Activated effector memory CD4-positive, alpha-beta T cell treated with anti-CD3 and anti-CD28 coated beads, Interleukin-2, amount 50 U/mL, for 16 hours (primary cell): ENCODE data around the gene SIRPB2.

Experiments
- DNase-seq: peaks from one replicate; pipeline ENCODE4 v3.0.0-alpha.2; 2020

Gene SIRPB2

DNA sequence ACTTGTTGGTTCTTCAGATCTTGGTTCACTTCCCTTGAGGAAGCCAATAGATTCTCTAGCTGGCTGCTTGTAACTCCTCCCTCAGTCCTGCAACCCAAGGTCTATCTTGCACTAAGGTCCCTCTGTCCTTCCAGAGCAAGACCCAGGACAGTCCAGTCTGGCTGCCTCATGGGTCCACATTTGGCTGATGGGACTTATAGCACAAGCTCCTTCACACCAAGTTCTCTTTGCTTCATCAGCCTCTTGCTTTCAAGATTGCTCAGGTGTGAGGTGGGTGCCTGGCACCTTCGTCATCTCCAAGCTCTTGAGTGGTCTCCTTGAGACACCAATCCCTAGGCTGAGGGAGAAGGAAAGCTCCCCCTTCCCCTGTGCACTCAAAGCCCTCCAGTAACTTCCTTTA lies 52.9 kb downstream of the SIRPB2 start:
- DNase-seq = no peak

DNA sequence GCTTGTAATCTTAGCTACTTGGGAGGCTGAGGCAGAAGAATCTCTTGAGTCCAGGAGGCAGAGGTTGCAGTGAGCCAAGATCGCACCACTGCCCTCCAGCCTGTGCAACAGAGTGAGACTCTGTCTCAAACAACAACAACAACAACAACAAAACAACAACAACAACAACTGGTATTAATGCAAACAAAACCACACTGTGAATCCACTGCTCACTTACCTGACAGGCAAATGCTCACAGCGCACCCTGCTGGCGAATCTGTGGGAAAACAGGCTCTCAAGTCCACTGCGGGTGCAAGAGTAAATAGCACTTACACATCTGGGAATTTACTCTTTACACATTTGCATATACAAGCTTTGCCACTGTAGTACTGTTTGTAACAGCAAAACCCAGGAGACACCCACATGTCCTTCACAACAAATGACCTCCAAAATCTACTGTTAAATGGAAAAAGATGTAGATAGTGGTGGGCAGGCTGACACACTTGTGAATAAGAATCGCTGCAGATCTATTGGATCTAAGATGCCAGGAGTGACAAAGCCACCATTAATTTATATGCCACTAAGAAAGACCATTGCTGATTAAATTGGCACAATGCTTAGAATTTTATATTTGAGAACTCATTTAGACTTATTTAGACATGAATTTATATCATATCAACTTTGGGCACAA lies 53.9 kb downstream of the SIRPB2 start:
- peak; percentile 93 for DNase-seq

DNA sequence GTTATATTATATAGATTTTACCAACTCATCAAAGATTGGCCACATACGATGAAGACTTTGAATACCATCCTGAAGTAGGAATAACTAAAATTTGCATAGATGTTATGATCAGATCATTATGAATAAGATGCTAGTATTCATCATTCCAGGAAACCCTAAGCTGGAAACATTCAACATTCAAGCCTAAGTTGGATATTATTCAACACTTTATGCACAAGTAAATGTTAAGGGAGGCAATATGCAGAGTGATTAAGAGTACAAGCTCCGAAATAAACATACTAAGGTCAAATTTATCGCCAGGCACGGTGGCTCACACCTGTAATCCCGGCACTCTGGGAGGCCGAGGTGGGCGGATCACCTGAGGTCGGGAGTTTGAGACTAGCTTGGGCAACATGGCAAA lies 55.0 kb downstream of the SIRPB2 start:
- DNase-seq = no peak

DNA sequence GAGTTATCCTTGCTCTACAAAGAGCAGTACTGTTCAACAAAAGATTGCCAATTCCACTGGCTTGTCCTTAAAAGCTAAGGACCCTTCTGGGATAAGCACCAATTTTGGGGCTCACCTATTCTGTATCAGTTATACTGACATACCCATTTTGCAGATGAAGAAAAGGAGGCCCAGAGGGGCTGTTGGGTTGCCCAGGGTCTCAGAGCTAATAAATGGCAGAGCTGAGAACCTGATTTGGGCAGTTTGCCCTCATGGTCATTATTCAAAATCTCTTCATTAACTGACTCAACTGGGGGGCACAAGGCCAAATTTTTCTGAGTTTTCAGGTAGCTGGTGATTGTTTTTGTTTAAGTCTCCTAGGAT lies 55.9 kb downstream of the SIRPB2 start:
- DNase-seq = no peak

DNA sequence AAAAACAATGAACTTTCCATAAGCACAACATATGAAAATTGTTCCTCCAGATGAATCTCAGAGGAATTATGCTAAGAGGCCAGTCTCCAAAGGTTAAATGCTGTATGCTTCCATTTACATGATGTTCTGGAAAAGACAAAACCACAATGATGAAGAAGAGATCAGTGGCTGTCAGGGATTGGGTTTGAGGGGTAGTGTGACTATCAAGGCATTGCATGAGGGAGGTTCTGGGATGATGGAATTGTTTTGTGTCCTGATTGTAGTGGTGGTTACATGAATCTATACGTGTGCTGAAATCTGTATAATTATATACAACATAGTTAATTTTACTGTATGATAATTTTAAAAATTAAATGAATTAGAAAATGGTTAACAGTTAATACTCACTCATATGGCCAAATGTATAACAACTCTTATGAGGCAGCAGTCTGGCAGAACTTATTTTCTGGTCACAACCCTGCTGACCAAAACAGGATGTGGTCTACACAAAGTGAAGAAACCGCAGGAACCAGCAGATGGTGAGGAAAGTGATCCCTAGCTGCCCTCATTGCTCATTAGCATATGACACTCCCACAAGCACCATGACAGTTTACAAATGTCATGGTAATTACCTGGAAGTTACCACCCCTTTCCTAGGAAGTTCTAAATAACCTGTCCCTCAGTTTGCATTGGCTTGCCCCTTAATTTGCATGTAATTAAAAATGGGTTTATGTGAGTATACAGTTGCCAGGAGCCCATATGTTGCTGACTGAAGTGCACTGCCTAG lies 56.5 kb downstream of the SIRPB2 start:
- peak; percentile 77 for DNase-seq

DNA sequence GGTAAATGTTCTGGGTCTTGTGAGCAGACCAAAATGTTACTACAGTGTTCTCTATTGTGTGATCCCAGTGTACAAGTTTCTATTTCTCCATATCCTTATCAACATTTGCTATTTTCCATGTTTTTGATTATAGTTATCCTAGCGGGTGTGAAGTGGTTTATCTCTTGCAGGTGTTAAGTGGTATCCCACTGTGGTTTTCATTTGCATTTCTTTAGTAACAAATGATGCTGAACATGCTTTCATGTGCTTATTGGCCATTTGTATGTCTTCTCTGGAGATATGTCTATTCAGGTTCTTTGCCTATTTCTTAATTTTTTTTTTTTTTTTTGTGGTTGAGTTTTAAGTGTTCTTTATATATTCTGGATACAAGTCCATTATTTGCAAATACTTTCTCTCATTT lies 60.1 kb downstream of the SIRPB2 start:
- no peak for DNase-seq

DNA sequence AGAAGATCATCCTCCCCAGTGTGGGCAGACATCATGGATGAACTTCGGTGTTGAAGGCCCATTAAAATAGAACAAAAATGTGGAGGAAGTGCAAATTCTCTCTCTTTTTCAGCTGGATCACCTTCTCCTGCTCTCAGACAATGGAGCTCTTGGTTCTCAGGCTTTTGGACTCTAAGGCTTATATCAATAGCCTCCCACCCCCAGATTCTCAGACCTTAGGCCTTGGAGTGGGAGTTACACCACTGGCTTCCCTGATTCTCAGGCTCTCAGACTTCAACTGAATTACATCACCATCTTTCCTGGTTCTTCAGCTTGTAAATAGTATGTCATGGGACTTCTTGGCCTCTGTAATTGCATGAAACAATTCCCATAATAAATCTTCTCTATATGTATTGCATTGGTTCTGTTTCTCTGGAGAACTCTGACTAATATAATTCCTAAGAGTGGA lies 61.2 kb downstream of the SIRPB2 start:
- DNase-seq = no peak

DNA sequence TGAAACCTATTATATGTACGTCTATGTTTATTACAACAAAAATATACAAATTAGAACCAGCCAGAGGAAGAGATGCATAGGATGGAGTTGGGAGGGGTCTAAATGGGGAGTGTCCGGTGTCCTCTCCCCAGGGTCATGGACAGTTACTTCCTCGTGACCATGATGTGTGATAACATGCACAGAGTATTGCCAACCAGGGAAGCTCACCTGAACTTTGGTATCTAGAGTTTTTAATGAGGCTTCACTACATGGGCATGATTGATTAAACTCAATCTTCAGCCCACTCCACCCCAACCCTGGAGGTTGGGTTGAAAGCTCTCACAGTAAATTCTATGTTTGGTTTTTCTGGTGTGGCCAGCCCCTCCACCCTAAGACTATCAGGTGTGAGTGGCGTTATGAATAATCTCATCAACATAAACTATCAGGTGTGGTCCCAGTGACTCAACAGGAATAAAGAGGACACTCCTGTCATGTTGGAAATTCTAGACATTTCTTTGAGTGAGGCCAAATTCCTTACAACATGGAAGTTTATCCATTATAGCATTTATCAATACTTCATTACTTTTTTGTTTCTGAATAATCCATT lies 62.0 kb downstream of the SIRPB2 start:
- no peak for DNase-seq

DNA sequence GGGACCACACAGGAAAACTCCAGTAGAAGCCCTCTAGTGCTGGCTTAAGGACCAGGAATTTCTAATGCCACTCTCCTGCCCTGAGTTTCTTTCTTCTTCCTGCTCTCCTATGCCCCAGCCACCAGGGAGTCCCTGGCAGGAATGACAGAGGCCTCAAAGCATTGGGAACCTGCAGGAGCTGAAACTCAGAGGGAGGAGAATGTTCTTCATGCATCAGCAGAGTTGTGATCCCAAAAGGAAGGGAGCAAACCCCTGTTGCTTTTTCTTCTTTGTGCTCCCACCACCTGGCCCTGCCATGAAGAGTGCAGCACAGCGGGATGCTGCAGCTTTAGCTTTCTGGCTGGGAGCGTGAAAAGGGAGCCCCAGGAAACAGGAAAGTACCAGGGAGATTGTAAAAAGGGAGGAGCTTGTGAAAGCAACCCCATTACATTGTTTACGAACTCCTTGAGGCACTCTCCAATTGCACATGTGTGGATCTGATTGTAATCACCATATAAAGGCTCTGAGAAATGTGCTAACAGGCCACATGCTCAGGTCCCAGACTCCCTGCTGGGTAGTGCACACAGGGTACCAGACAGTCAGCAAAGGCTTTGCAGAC lies 63.7 kb downstream of the SIRPB2 start:
- no peak for DNase-seq

DNA sequence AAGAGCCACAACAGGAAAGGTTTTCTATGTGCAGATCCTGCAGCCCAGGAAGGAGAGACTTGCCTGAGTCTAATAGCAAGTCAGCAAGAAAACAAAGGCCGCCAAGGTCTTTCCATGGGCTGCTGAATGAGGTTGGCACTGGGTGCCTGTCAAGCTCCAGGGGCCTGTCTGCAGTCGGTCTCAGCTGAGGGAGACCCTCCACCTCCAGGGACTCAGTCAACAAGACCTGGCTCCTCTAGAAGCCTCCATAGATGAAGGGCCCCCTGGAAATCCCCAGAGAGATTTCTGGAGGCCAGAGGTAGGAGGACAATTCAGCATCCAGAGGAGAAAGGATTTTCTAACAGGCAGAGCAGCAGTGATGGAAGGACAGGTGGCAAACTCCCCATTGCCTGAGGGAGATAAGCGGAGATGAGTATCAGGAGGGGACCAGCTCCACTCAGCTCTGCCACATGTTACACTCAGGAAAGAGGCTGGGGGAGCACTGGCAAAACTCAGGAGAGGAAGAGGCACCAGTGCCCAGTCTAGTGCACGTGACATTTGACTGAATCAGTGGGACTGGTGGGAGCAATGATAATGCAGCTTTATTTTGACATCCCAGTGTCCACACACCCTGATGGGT lies 64.9 kb downstream of the SIRPB2 start:
- DNase-seq = no peak
